B cell (primary cell): ENCODE data around the gene TMEM131. TPM values are rescaled to one million over a fixed set of nuclear protein-coding genes. Genes with fewer than 3 reads are reported as not detected.

Experiments
- ATAC-seq: fragments of 200-7000 bp; cut with Tn5 transposase; one replicate; pipeline ENCODE4 v1.10.0; 2021; ENCODE audit warnings: low read depth, mild to moderate bottlenecking, moderate number of reproducible peaks, moderate library complexity
- CTCF ChIA-PET: fragments of 350-600 bp; sonication (Branson Sonifier 250); formaldehyde crosslinking; loops from one replicate; lab custom pipeline; 2021; ENCODE audit warnings: antibody characterized with exemption, inconsistent platforms; lab: Charles Lee
- POLR2A ChIA-PET: fragments of 350-600 bp; sonication (Branson Sonifier 250); formaldehyde crosslinking; loops from one replicate; lab custom pipeline; 2021; ENCODE audit warnings: antibody characterized with exemption; lab: Charles Lee
- DNase-seq: peaks from one replicate; pipeline ENCODE4 v3.0.0; 2013
- H2AFZ ChIP-seq: 2 replicates; pipeline ENCODE4 v1.6.1; 2012; ENCODE audit warnings: mild to moderate bottlenecking, low read depth, low read length; ENCODE audit not compliant: insufficient read depth, poor library complexity, severe bottlenecking
- H3K27ac ChIP-seq, 2 donors: 1 replicate in 1 of 2; 2 replicates in 1 of 2; pipeline ENCODE4 v1.5.1; 2012 to 2013; ENCODE audit warnings: low read length in 2 of 2, mild to moderate bottlenecking in 2 of 2, moderate library complexity in 1 of 2
- H3K27me3 ChIP-seq, 4 experiments: fragments of 200-600 bp in 1 of 4; sonication (generic) in 1 of 4; replicated peaks in 1 of 4; 1 replicate in 2 of 4; 2 replicates in 2 of 4; pipeline versions ENCODE4 v1.6.1 to v1.7.0; 2013 to 2016; ENCODE audit warnings: low read length in 3 of 4, mild to moderate bottlenecking in 2 of 4, mixed read lengths in 1 of 4, moderate library complexity in 1 of 4; ENCODE audit not compliant: insufficient read depth in 4 of 4, control insufficient read depth in 3 of 4; ENCODE audit errors: control extremely low read depth in 1 of 4
- H3K36me3 ChIP-seq, 2 experiments: replicated peaks in 1 of 2; 1 replicate in 1 of 2; 2 replicates in 1 of 2; pipeline versions ENCODE4 v1.6.1 to v1.7.1; 2013; ENCODE audit warnings: low read length in 1 of 2; ENCODE audit not compliant: insufficient read depth in 2 of 2, control insufficient read depth in 1 of 2; ENCODE audit errors: control extremely low read depth in 1 of 2, extremely low read depth in 1 of 2
- H3K4me1 ChIP-seq, 2 donors: fragments of 200-600 bp in 1 of 2; sonication (generic) in 1 of 2; 1 replicate in 1 of 2; 2 replicates in 1 of 2; pipeline versions ENCODE4 v1.5.1 to v1.6.1; 2013 to 2017; ENCODE audit warnings: low read length in 2 of 2; ENCODE audit not compliant: control insufficient read depth in 2 of 2, insufficient read depth in 2 of 2
- H3K4me2 ChIP-seq: replicated peaks from 2 replicates; pipeline ENCODE3; 2012; ENCODE audit warnings: mild to moderate bottlenecking, low read depth, low read length; ENCODE audit not compliant: poor library complexity, severe bottlenecking
- H3K4me3 ChIP-seq, 5 experiments: fragments of 200-600 bp in 1 of 5; sonication (generic) in 1 of 5; 1 replicate in 3 of 5; 2 replicates in 2 of 5; pipeline versions ENCODE4 v1.5.1 to v1.7.0; 2011 to 2016; ENCODE audit warnings: low read length in 4 of 5, mild to moderate bottlenecking in 4 of 5, low read depth in 2 of 5, control low read depth in 1 of 5, moderate library complexity in 1 of 5; ENCODE audit not compliant: insufficient read depth in 1 of 5; ENCODE audit errors: control extremely low read depth in 1 of 5, extremely low read depth in 1 of 5
- H3K79me2 ChIP-seq: fragments of 200-600 bp; sonication (generic); one replicate; pipeline ENCODE4 v1.6.0; 2016; ENCODE audit warnings: low read length; ENCODE audit not compliant: control insufficient read depth, insufficient read depth
- H3K9ac ChIP-seq: fragments of 200-600 bp; sonication (generic); 2 replicates; pipeline ENCODE4 v1.6.1; 2017; ENCODE audit warnings: mild to moderate bottlenecking, low read length, moderate library complexity
- H3K9me3 ChIP-seq, 3 donors: one replicate each; pipeline versions ENCODE4 v1.6.1 to v1.7.1; 2013; ENCODE audit warnings: low read length in 2 of 3; ENCODE audit not compliant: control insufficient read depth in 2 of 3, insufficient read depth in 1 of 3; ENCODE audit errors: control extremely low read depth in 1 of 3
- H4K20me1 ChIP-seq: 2 replicates; pipeline ENCODE4 v1.6.0; 2012; ENCODE audit warnings: mild to moderate bottlenecking, low read length; ENCODE audit not compliant: insufficient read depth, control insufficient read depth, poor library complexity, severe bottlenecking
- H3K27ac Mint-ChIP-seq: one replicate; pipeline ENCODE4 v1.8.0; 2021; ENCODE audit warnings: mixed read lengths
- H3K27me3 Mint-ChIP-seq: one replicate; pipeline ENCODE4 v1.8.0; 2021; ENCODE audit warnings: mixed read lengths
- H3K4me1 Mint-ChIP-seq: one replicate; pipeline ENCODE4 v1.8.0; 2021; ENCODE audit warnings: mixed read lengths
- H3K4me3 Mint-ChIP-seq: one replicate; pipeline ENCODE4 v1.8.0; 2021; ENCODE audit warnings: mixed read lengths
- H3K9me3 Mint-ChIP-seq: one replicate; pipeline ENCODE4 v1.8.0; 2022; ENCODE audit warnings: mixed read lengths; ENCODE audit not compliant: insufficient read depth
- CTCF ChIP-seq: fragments of 200-600 bp; IDR thresholded peaks from one replicate; pipeline ENCODE4 v1.8.0; 2022; ENCODE audit warnings: antibody characterized with exemption, mild to moderate bottlenecking
- EZH2 ChIP-seq: IDR thresholded peaks from 2 replicates; pipeline ENCODE4 v1.6.1; 2012; ENCODE audit warnings: borderline replicate concordance, low read depth, mild to moderate bottlenecking, moderate library complexity, low read length; ENCODE audit not compliant: insufficient read depth, poor library complexity, severe bottlenecking
- whole genome bisulfite sequencing: methylation state at CpG from one replicate; pipeline ENCODE4 v1.1.5; 2013; ENCODE audit warnings: missing lambda C conversion rate; ENCODE audit not compliant: insufficient coverage; 5-methylcytosine and 5-hydroxymethylcytosine counted together
- intact Hi-C: fragments of 100-400 bp; cut with micrococcal nuclease; formaldehyde crosslinking; loops from one replicate; pipeline ENCODE4 v1.10.0; 2022
- polyA plus RNA-seq: library from polyadenylated mRNA; depleted of rRNA; stranded (reverse); fragments of >200 nt; gene quantifications from 2 replicates; pipeline ENCODE4 v1.2.3, GENCODE V29; 2012
- total RNA-seq, 2 donors: library from RNA; stranded (reverse); fragments of 120-200 nt in 1 of 2; gene quantifications; 1 replicate in 1 of 2; 2 replicates in 1 of 2; pipeline versions ENCODE4 v1.2.3 to v1.2.4, GENCODE V29; 2013 to 2022

Gene TMEM131
- total and polyA plus RNA-seq, 2 donors (not counting 1 experiment from before 2014, with no cell fraction given): 24.3 to 101 TPM

DNA sequence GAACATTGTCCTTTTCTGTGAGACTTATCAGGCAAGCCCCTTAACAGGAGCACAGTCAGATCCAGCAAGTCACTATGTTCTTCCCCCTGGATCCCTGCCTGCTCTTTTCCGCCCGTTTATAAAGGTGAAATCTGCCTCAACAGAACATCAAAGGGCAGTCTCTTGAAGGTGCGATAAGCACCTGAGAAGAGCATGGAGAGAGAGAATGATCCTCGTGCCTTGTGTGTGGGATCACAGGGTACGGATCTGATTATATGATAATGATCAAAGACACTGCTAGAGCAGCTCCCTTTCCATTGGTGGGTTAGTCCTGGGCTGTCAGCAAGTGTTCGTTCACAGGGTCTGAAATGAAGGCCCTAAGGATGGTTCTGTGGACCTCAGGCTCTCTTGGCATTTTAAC, 176.0 kb downstream of the TMEM131 start:
- no peak overlapping the region for H3K4me3 Mint-ChIP-seq
- intact Hi-C loops: no loop called here
- H3K79me2 ChIP-seq: no peaks in the 10 kb centered on the region
- no peaks in the 10 kb centered on the region for H3K9me3 ChIP-seq
- no peak overlapping the region for H3K4me3 ChIP-seq
- no peak for DNase-seq
- no peaks in the 10 kb centered on the region for H3K9me3 Mint-ChIP-seq
- TF ChIP-seq CTCF: no peak
- no peak for TF ChIP-seq EZH2
- no peaks in the 10 kb centered on the region for H3K4me1 ChIP-seq
- no peaks in the 10 kb centered on the region for H3K4me1 Mint-ChIP-seq
- H3K36me3 ChIP-seq: peaks cover 7 to 62% of the 10 kb centered on the region in 2 experiments
- no peaks in the 10 kb centered on the region for H3K27me3 Mint-ChIP-seq
- H3K4me2 ChIP-seq: no peak overlapping the region
- no peak for ATAC-seq
- no peak overlapping the region for H3K9ac ChIP-seq
- POLR2A ChIA-PET: no interaction called here
- H3K27ac ChIP-seq: no peak overlapping the region
- H3K27ac Mint-ChIP-seq: no peak overlapping the region
- no peak overlapping the region for H2AFZ ChIP-seq
- no peaks in the 10 kb centered on the region for H3K27me3 ChIP-seq
- 100% methylated on average over 6 of the region's 6 CpGs for WGBS
- CTCF ChIA-PET: interaction anchor here (1.2 kb wide), 2 partner anchors 13 to 565 kb away, joined by 3 to 4 read pairs; no protein-coding TSS in a partner anchor
- peaks cover 4% of the 10 kb centered on the region for H4K20me1 ChIP-seq

- H3K36me3 ChIP-seq: peaks cover 7 to 67% of the 10 kb centered on the region in 2 experiments
- Mint-ChIP-seq H3K27ac (no peak overlapping the region), H3K9me3 (no peaks in the 10 kb centered on the region), H3K27me3 (no peaks in the 10 kb centered on the region), H3K4me3 (no peak overlapping the region), H3K4me1 (no peaks in the 10 kb centered on the region)
- TF ChIP-seq EZH2 (no peak), CTCF (no peak)
- POLR2A ChIA-PET: no interaction called here
- H3K9me3 ChIP-seq: no peaks in the 10 kb centered on the region
- no peaks in the 10 kb centered on the region for H3K27me3 ChIP-seq
- peaks cover 4% of the 10 kb centered on the region for H4K20me1 ChIP-seq
- no peak overlapping the region for H3K4me2 ChIP-seq
- no peak overlapping the region for H2AFZ ChIP-seq
- no peak overlapping the region for H3K9ac ChIP-seq
- intact Hi-C loops: no loop called here
- WGBS: no CpG with 5 or more reads among the region's 2 CpGs
- H3K4me3 ChIP-seq: no peak overlapping the region
- DNase-seq: no peak
- no peaks in the 10 kb centered on the region for H3K79me2 ChIP-seq
- no peak overlapping the region for H3K27ac ChIP-seq
- ATAC-seq: no peak
- no peaks in the 10 kb centered on the region for H3K4me1 ChIP-seq
- CTCF ChIA-PET: interaction anchor here (0.6 to 1.5 kb wide), 3 partner anchors 9 to 568 kb away, joined by 3 to 4 read pairs (median 3); no protein-coding TSS in a partner anchor
Measured at GRCh38 chr2:97816411-97816810, 179.3 kb downstream of the TMEM131 start.
